GM10266 (cell line): ENCODE data around the gene SH3TC1.

Experiments used
- DNase-seq: peaks from one replicate; pipeline ENCODE4 v3.0.0; 2012; ENCODE audit errors: extremely low spot score
- TF ChIP-seq, protein P1 (sequence below): IDR thresholded peaks from 2 replicates; pipeline ENCODE4 v1.5.1; 2012; ENCODE audit warnings: mild to moderate bottlenecking, low read depth; ENCODE audit not compliant: control insufficient read depth, insufficient read depth; ENCODE audit errors: missing control alignments

SH3TC1 gene

GRCh38 chr4:8180310-8181093 is 18.6 kb upstream of the SH3TC1 start:
- TF ChIP-seq, protein P1, sequence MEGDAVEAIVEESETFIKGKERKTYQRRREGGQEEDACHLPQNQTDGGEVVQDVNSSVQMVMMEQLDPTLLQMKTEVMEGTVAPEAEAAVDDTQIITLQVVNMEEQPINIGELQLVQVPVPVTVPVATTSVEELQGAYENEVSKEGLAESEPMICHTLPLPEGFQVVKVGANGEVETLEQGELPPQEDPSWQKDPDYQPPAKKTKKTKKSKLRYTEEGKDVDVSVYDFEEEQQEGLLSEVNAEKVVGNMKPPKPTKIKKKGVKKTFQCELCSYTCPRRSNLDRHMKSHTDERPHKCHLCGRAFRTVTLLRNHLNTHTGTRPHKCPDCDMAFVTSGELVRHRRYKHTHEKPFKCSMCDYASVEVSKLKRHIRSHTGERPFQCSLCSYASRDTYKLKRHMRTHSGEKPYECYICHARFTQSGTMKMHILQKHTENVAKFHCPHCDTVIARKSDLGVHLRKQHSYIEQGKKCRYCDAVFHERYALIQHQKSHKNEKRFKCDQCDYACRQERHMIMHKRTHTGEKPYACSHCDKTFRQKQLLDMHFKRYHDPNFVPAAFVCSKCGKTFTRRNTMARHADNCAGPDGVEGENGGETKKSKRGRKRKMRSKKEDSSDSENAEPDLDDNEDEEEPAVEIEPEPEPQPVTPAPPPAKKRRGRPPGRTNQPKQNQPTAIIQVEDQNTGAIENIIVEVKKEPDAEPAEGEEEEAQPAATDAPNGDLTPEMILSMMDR: no peak
- DNase-seq: no peak

DNA sequence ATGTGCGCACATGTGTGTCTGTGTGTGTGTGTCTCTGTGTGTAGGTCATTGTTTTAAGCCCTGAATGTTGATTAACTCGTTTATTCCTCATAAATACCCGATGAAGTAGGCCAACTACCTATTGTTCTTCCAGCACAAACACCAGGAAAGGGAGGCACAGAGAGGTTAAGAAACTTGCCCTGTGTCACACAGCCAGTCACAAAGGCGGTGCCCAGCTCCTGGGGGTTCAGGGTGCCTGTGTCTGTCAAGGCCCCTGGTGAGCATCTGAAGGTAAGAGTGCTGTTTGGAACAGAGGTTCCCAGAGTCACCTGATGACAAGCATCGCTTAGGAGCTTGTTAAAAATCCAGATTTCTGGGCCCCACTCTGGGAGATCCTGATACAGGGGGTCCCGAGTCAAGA is 18.0 kb upstream of the SH3TC1 start:
- no peak for DNase-seq
- TF ChIP-seq, protein P1: no peak

GRCh38 chr4:8181844-8182243 is 17.2 kb upstream of the SH3TC1 start:
- DNase-seq: no peak
- TF ChIP-seq, protein P1: no peak

DNA sequence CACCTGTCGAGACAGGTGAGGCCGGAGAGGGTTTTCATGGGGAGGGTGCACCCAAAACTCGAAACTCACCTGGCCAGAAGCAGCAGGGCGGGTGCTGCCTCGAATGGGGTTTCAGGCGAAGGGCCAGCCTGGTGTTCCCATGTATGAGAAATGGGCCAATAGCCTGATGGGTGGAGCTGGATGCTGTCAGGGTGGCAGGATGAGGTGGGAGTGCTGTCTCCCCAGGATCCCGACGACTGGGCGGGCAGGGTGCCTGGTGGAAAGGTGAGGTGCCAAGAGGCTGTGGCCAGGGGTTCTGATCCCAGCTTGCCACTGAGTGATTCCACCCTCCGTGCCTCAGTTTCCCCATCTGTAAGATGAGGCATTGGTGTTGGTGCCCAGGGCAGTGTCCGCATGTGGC is 16.8 kb upstream of the SH3TC1 start:
- TF ChIP-seq, protein P1: no peak
- no peak for DNase-seq

DNA sequence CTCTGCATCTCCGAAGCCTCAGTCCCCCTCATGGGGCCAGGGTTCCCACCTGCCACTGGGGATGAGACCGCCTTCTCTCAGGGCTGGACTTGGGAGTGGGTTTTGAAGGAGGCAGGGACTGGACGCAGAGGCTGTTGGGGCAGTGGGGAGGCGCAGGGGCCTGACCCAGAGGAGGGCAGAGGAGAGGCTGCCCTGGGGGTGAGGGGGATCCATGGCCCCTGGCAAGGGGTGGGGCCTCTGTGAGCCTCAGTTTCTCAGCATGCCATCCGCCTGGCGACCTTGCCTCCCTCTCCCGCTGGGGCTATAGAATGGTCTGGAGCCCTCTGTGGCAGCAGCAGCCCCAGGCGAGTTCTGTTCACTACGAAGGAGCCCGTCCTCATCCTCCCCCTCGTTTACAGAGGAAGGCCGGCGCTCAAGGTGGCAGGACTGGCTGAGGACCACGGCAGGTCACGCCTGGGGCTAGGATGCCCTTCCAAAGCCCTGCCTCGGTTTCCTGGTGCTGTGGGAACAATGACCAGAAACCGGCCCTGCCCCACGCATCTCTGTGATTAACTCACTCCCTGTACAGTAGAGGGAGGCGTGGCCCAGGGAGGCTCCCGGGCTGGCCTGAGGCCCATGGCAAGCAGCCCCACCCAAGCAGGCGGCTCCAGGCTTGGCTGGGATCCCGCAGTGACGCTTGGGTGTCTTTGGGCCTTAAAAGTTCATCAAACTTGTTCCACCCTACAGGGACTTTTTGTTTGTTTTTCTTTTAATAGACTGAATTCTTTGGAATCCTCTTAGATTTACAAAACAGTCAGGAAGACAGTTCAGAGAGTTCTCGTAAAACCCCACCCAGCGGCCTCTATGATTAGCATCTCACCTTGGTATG is 16.0 kb upstream of the SH3TC1 start:
- DNase-seq: no peak
- TF ChIP-seq, protein P1: no peak

DNA sequence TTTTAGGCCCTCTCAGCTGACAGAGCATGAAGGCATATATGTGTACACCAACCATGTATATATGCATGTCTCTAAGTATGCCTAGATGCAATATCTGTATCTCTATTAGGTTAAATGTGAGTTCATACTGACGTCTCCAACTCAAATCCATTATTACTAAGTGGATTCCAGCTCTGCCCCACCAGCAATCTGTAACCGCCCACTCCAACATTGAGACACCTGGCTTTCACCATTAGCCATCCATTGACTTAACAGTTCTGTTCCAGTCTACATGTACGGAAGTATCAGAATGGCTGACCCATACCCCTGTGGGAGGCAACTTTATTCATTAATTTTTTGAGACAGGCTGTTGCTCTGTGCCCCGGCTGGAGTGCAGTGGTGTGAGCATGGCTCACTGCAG is 15.0 kb upstream of the SH3TC1 start:
- no peak for DNase-seq
- TF ChIP-seq, protein P1: no peak

GRCh38 chr4:8185295-8185694 is 13.8 kb upstream of the SH3TC1 start:
- no peak for DNase-seq
- TF ChIP-seq, protein P1: no peak
